ENCODE data around the gene AKR1E2. TPM values are rescaled to one million over a fixed set of nuclear protein-coding genes. Genes with fewer than 3 reads are reported as not detected.

The AKR1E2 gene
- total and polyA plus RNA-seq, 10 of the 15 experiments (the other 5 are each of a cell fraction or from before 2014, with no cell fraction given) = not detected

GRCh38 chr10:4892681-4893080 lies 66.7 kb downstream of the AKR1E2 start (continued):
- TF ChIP-seq KLF5 (IDR thresholded peaks at IDR 0.05; ENCODE audit: partially characterized antibody) (no peak), CREM (IDR thresholded peaks at IDR 0.05; ENCODE audit: low read depth) (no peak), NR2F1 (conservative IDR thresholded peaks at IDR 0.05) (no peak), CBFB (IDR thresholded peaks at IDR 0.05; ENCODE audit: low read depth) (no peak), ATF2 (IDR thresholded peaks at IDR 0.05; ENCODE audit: low read length) (no peak)

- no peak overlapping the region for H3K27ac ChIP-seq (ENCODE audit: control insufficient read depth, insufficient read depth)
- 23% methylated on average over 2 of the region's 2 CpGs for WGBS (ENCODE audit: insufficient coverage, insufficient replicate concordance, low lambda C conversion rate, missing lambda C conversion rate)
- no peak for ATAC-seq
- H3K4me1 ChIP-seq (ENCODE audit: control insufficient read depth, insufficient read depth, low read length) = no peaks in the 10 kb centered on the region
- no peak overlapping the region for H3K4me3 ChIP-seq
- no TSS peak for BruUV-seq (replicated peaks)
- H3K9ac ChIP-seq (ENCODE audit: control insufficient read depth, insufficient read depth, low read length) = no peak overlapping the region
- no peak for TF ChIP-seq ZNF274 (IDR thresholded peaks at IDR 0.05; ENCODE audit: insufficient read depth, insufficient read length)
- no peak for TF ChIP-seq MEF2B (IDR thresholded peaks at IDR 0.05; ENCODE audit: partially characterized antibody, poor library complexity, severe bottlenecking)
- no peak for TF ChIP-seq CEBPB (IDR thresholded peaks at IDR 0.05; ENCODE audit: borderline replicate concordance in 1 of 2, low read depth in 2 of 2, low read length in 2 of 2)
- TF ChIP-seq STAT1 (conservative IDR thresholded peaks at IDR 0.05) = no peak
- no peak for TF ChIP-seq RB1 (IDR thresholded peaks at IDR 0.05; ENCODE audit: borderline replicate concordance)
- TF ChIP-seq GATAD2B (conservative IDR thresholded peaks at IDR 0.05; ENCODE audit: low read depth) = no peak
- no peak for TF ChIP-seq MTA2 (IDR thresholded peaks at IDR 0.05; ENCODE audit: low read depth)
- TF ChIP-seq ZBED1 (IDR thresholded peaks at IDR 0.05; ENCODE audit: borderline replicate concordance) = no peak
- CTCF ChIA-PET = interaction anchor here (0.8 kb wide), 1 partner anchor 14 kb away, joined by 3 read pairs; no protein-coding TSS in a partner anchor
- SMC1A ChIA-PET (ENCODE audit: uncharacterized antibody, unreplicated experiment) = no interaction called here
- H3K27me3 ChIP-seq (replicated peaks in 1 of 2; ENCODE audit: control insufficient read depth in 2 of 2, insufficient read depth in 2 of 2, low read length in 1 of 2) = no peaks in the 10 kb centered on the region
- no peaks in the 10 kb centered on the region for H3K9me3 ChIP-seq (replicated peaks; ENCODE audit: control insufficient read depth, insufficient read depth, low read length)
- no peaks in the 10 kb centered on the region for H3K79me2 ChIP-seq (ENCODE audit: control insufficient read depth, insufficient read depth, low read length)
- intact Hi-C loops (cut with micrococcal nuclease; ENCODE audit: unreplicated experiment) = no loop called here
- H4K20me1 ChIP-seq (ENCODE audit: control insufficient read depth, insufficient read depth) = no peaks in the 10 kb centered on the region
- RAD21 ChIA-PET (ENCODE audit: unreplicated experiment) = no interaction called here
- no peak overlapping the region for H2AFZ ChIP-seq (ENCODE audit: control insufficient read depth, low read depth, low read length)
- FAIRE-seq = no peak
- no peak for DNase-seq (ENCODE audit: low read depth, low spot score)
- H3K36me3 ChIP-seq (ENCODE audit: control insufficient read depth in 2 of 2, insufficient read depth in 2 of 2, low read length in 1 of 2) = no peaks in the 10 kb centered on the region
- POLR2A ChIA-PET = no interaction called here
- in situ Hi-C loops (cut with MboI) = no loop called here
- H3K4me2 ChIP-seq (ENCODE audit: control insufficient read depth, insufficient read depth) = no peak overlapping the region
Measured at GRCh38 chr10:4894335-4894734, 68.3 kb downstream of the AKR1E2 start.

Other genes with a start within 250 kb of the AKR1E2 start
- 0.06 TPM in 1 of 2 replicates, not detected in the other for gene AKR1C1, start 137.2 kb downstream of the AKR1E2 start, total RNA-seq (2014; rRNA removed)
- gene AKR1C1, start 137.2 kb downstream of the AKR1E2 start, total RNA-seq (2014; rRNA removed; fragmentation: Illumina TruSeq; extraction: Trizol) = not detected in 2 replicates
- gene AKR1C1, start 137.2 kb downstream of the AKR1E2 start, total RNA-seq (2021) = 0.40 and 0.64 TPM in 2 replicates
- 1.1 and 1.2 TPM in 2 replicates for gene AKR1C1, start 137.2 kb downstream of the AKR1E2 start, polyA plus RNA-seq (2011; rRNA removed)
- not detected in 2 replicates for gene AKR1C1, start 137.2 kb downstream of the AKR1E2 start, polyA plus RNA-seq (2014; fragmentation: Illumina TruSeq; extraction: Trizol)
- under 1 TPM in 1 of 2 experiments, not detected in 1; 0.05 TPM for gene AKR1C1, start 137.2 kb downstream of the AKR1E2 start, polyA plus RNA-seq (2014; fragmentation: Nextera tagmentation; extraction: Ambion mirVana)
- gene AKR1C1, start 137.2 kb downstream of the AKR1E2 start, polyA plus RNA-seq (2014; rRNA removed) = 0.11 TPM in 1 of 2 replicates, not detected in the other
- gene AKR1C1, start 137.2 kb downstream of the AKR1E2 start, polyA plus RNA-seq (2016; fragmentation: Nextera tagmentation; extraction: Ambion mirVana) = not detected
- gene AKR1C2, start 177.7 kb downstream of the AKR1E2 start, total RNA-seq (2014; rRNA removed) = not detected in 2 replicates
- gene AKR1C2, start 177.7 kb downstream of the AKR1E2 start, total RNA-seq (2014; rRNA removed; fragmentation: Illumina TruSeq; extraction: Trizol) = not detected in 2 replicates
- 0.44 TPM in 1 of 2 replicates, not detected in the other for gene AKR1C2, start 177.7 kb downstream of the AKR1E2 start, total RNA-seq (2021)
- 0.31 and 0.46 TPM in 2 replicates for gene AKR1C2, start 177.7 kb downstream of the AKR1E2 start, polyA plus RNA-seq (2011; rRNA removed)
- not detected in 2 replicates for gene AKR1C2, start 177.7 kb downstream of the AKR1E2 start, polyA plus RNA-seq (2014; fragmentation: Illumina TruSeq; extraction: Trizol)
- gene AKR1C2, start 177.7 kb downstream of the AKR1E2 start, polyA plus RNA-seq (2014; fragmentation: Nextera tagmentation; extraction: Ambion mirVana) = not detected
- gene AKR1C2, start 177.7 kb downstream of the AKR1E2 start, polyA plus RNA-seq (2014; rRNA removed) = 0.08 and 0.36 TPM in 2 replicates
- gene AKR1C2, start 177.7 kb downstream of the AKR1E2 start, polyA plus RNA-seq (2016; fragmentation: Nextera tagmentation; extraction: Ambion mirVana) = not detected

All from GM12878 (cell line).